GM19035 (cell line): Measurements from ENCODE around the gene MEOX1.

Source experiments
- ATAC-seq: cut with Tn5 transposase; IDR thresholded peaks from one replicate; pipeline ENCODE4 v1.9.1; 2021; ENCODE audit not compliant: unreplicated experiment

MEOX1 gene

GRCh38 chr17:43595466-43595865 is 66.3 kb downstream of the MEOX1 start:
- ATAC-seq = no peak

GRCh38 chr17:43591779-43592562 is 69.8 kb downstream of the MEOX1 start:
- no peak for ATAC-seq

- no peak for ATAC-seq
Observed at GRCh38 chr17:43591001-43591400, 70.7 kb downstream of the MEOX1 start.
